Measurements from ENCODE around the gene CDC42BPB. TPM values are rescaled to one million over a fixed set of nuclear protein-coding genes. Genes with fewer than 3 reads are reported as not detected.

The CDC42BPB gene
- total and polyA plus RNA-seq, 8 donors, result 73.4 to 91.4 (median 79.5) TPM

GRCh38 chr14:103085106-103086091 lies 28.1 kb upstream of the CDC42BPB start:
- ATAC-seq (no peak), DNase-seq (peak in 1 of 4 donors; percentile 78)
- Histone ChIP-seq H3K36me3 (no peaks in the 10 kb centered on the region), H3K9me3 (no peaks in the 10 kb centered on the region), H3K4me3 (no peak overlapping the region), H3K27ac (no peak overlapping the region), H3K27me3 (peaks cover 18 to 65% of the 10 kb centered on the region in 2 donors), H3K4me1 (no peaks in the 10 kb centered on the region)
- intact Hi-C loops (cut with DNase I), result no loop called here
- TF ChIP-seq, protein P1, sequence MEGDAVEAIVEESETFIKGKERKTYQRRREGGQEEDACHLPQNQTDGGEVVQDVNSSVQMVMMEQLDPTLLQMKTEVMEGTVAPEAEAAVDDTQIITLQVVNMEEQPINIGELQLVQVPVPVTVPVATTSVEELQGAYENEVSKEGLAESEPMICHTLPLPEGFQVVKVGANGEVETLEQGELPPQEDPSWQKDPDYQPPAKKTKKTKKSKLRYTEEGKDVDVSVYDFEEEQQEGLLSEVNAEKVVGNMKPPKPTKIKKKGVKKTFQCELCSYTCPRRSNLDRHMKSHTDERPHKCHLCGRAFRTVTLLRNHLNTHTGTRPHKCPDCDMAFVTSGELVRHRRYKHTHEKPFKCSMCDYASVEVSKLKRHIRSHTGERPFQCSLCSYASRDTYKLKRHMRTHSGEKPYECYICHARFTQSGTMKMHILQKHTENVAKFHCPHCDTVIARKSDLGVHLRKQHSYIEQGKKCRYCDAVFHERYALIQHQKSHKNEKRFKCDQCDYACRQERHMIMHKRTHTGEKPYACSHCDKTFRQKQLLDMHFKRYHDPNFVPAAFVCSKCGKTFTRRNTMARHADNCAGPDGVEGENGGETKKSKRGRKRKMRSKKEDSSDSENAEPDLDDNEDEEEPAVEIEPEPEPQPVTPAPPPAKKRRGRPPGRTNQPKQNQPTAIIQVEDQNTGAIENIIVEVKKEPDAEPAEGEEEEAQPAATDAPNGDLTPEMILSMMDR (IDR thresholded peaks at IDR 0.05), result no peak

- H3K36me3 ChIP-seq, result no peaks in the 10 kb centered on the region
- TF ChIP-seq, protein P1 (IDR thresholded peaks at IDR 0.05), result no peak
- intact Hi-C loops (cut with DNase I), result loop anchor here in 1 of 2 donors (5.0 kb wide), 1 partner anchor 208 kb away; no protein-coding TSS in a partner anchor
- H3K4me3 ChIP-seq, result no peak within 1 kb of the TSS
- no peaks in the 10 kb centered on the region for H3K9me3 ChIP-seq
- peaks cover 18 to 62% of the 10 kb centered on the region in 2 donors for H3K27me3 ChIP-seq
- no peak within 1 kb of the TSS for H3K27ac ChIP-seq
- ATAC-seq (peak; percentile 53), DNase-seq (peak in 1 of 4 donors; percentile 79)
- no peaks in the 10 kb centered on the region for H3K4me1 ChIP-seq
Observed at GRCh38 chr14:103084021-103084919, 26.9 kb upstream of the CDC42BPB start, which contains the start of gene LBHD2. TSS of gene LBHD2 (plus strand) at chr14:103084210. CDS start at chr14:103086013, 1,803 bp downstream.

GRCh38 chr14:103081951-103082350 lies 24.6 kb upstream of the CDC42BPB start:
- H3K4me1 ChIP-seq, result no peaks in the 10 kb centered on the region

DNA sequence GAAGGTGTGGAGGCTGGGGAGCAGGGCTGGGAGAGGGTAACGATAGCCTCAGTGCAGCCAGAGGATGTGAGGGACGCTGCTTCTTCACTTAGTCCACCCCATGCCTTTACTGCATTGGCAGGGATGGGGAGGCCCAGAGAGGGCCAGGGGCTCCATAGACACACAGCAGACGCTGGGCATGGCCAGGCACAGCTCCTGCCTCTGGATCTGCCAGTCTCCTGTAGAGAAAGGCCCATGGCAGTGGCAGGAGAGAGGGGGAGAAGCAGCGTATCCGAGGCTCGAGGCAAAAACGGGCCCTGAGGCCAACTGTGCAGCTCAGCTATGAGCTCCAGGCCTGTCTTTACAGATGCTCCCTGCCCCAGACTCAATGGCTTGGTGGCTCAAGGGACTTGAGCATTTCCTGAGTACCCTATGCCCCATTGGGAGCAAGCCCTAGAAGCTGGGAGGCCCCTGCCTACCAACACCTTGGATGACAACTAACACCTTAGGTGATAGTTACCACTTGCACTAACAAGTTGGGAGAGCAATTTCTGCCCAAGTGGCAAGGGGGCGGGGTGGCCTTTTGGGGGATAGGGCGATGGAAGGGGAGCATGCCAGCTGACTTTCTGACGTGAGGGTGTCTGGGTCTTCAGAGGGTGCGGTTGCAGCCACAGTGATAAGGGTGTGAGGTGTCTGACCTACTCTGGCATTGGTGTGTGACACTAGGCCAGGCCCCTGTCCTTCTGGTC lies 21.7 kb upstream of the CDC42BPB start:
- no peaks in the 10 kb centered on the region for H3K36me3 ChIP-seq
- no peak overlapping the region for H3K4me3 ChIP-seq
- peaks cover 3 to 16% of the 10 kb centered on the region in 2 donors for H3K4me1 ChIP-seq
- intact Hi-C loops (cut with DNase I), result no loop called here
- peaks cover 2 to 38% of the 10 kb centered on the region in 2 donors for H3K27me3 ChIP-seq
- H3K9me3 ChIP-seq, result no peaks in the 10 kb centered on the region
- ATAC-seq (no peak), DNase-seq (no peak)
- no peak overlapping the region for H3K27ac ChIP-seq
- TF ChIP-seq, protein P1 (IDR thresholded peaks at IDR 0.05), result no peak

More at GRCh38 chr14:103081951-103082350, 24.6 kb upstream of the CDC42BPB start:
- H3K4me3 ChIP-seq, result no peak overlapping the region
- H3K36me3 ChIP-seq, result no peaks in the 10 kb centered on the region
- TF ChIP-seq, protein P1 (IDR thresholded peaks at IDR 0.05), result no peak
- ATAC-seq, result no peak
- no peak for DNase-seq
- no peak overlapping the region for H3K27ac ChIP-seq
- H3K9me3 ChIP-seq, result no peaks in the 10 kb centered on the region
- H3K27me3 ChIP-seq, result peaks cover 18 to 55% of the 10 kb centered on the region in 2 donors
- intact Hi-C loops (cut with DNase I), result loop anchor here in 1 of 2 donors (5.0 kb wide), 1 partner anchor 210 kb away; no protein-coding TSS in a partner anchor

All from left lung (tissue), 10 donors.